ENCODE measurements around the gene SMYD3. TPM values are rescaled to one million over a fixed set of nuclear protein-coding genes. Genes with fewer than 3 reads are reported as not detected.

SMYD3 gene
- total and polyA plus RNA-seq, 10 of the 15 experiments (the other 5 are each of a cell fraction or from before 2014, with no cell fraction given) = 18.3 to 54.0 (median 24.8) TPM

- TF ChIP-seq USF1 (IDR thresholded peaks at IDR 0.05; ENCODE audit: borderline replicate concordance, extremely low read length, insufficient read depth, low read depth, low read length) = no peak
These were observed 19.8 kb upstream of the SMYD3 start (continued) for GRCh38 chr1:246526915-246527314.

GRCh38 chr1:246526380-246526779 lies 19.3 kb upstream of the SMYD3 start:
- ATAC-seq (no peak), FAIRE-seq (no peak), DNase-seq (ENCODE audit: low read depth, low spot score) (no peak)
- Histone ChIP-seq H3K4me2 (ENCODE audit: control insufficient read depth, insufficient read depth) (no peak overlapping the region), H3K9me3 (replicated peaks; ENCODE audit: control insufficient read depth, insufficient read depth, low read length) (peaks cover 9% of the 10 kb centered on the region; the same call in 1 of the 3 replicates), H3K4me3 (no peak overlapping the region), H2AFZ (ENCODE audit: control insufficient read depth, low read depth, low read length) (no peak overlapping the region), H3K27me3 (replicated peaks in 1 of 2; ENCODE audit: control insufficient read depth in 2 of 2, insufficient read depth in 2 of 2, low read length in 1 of 2) (no peaks in the 10 kb centered on the region), H4K20me1 (ENCODE audit: control insufficient read depth, insufficient read depth) (no peaks in the 10 kb centered on the region), H3K9ac (ENCODE audit: control insufficient read depth, insufficient read depth, low read length) (no peak overlapping the region), H3K36me3 (ENCODE audit: control insufficient read depth in 2 of 2, insufficient read depth in 2 of 2, low read length in 1 of 2) (no peaks in the 10 kb centered on the region), H3K27ac (ENCODE audit: control insufficient read depth, insufficient read depth) (no peak overlapping the region), H3K79me2 (ENCODE audit: control insufficient read depth, insufficient read depth, low read length) (no peaks in the 10 kb centered on the region), H3K4me1 (ENCODE audit: control insufficient read depth, insufficient read depth, low read length) (peaks cover 8% of the 10 kb centered on the region; the same call in 1 of the 2 replicates)
- ChIA-PET CTCF (interaction anchor here (0.5 kb wide), 1 partner anchor 1022 kb away, joined by 4 read pairs; the partner anchor contains the start of gene GCSAML), SMC1A (ENCODE audit: uncharacterized antibody, unreplicated experiment) (interaction anchor here (1.8 kb wide), 1 partner anchor 21 kb away, joined by 4 read pairs; no protein-coding TSS in a partner anchor), RAD21 (ENCODE audit: unreplicated experiment) (no interaction called here), POLR2A (no interaction called here)
- intact Hi-C loops (cut with micrococcal nuclease; ENCODE audit: unreplicated experiment) (no loop called here), in situ Hi-C loops (cut with MboI) (no loop called here)
- 83% methylated on average over 4 of the region's 4 CpGs for WGBS (ENCODE audit: insufficient coverage, insufficient replicate concordance, low lambda C conversion rate, missing lambda C conversion rate)
- TF ChIP-seq NFXL1 (IDR thresholded peaks at IDR 0.05; ENCODE audit: borderline replicate concordance) = no peak
- TF ChIP-seq HDGF (IDR thresholded peaks at IDR 0.05) = no peak
- no peak for TF ChIP-seq LARP7 (IDR thresholded peaks at IDR 0.05)
- TF ChIP-seq FOS (IDR thresholded peaks at IDR 0.05; ENCODE audit: borderline replicate concordance, extremely low read depth, insufficient read length) = no peak
- no TSS peak for BruUV-seq (replicated peaks)

GRCh38 chr1:246519514-246519913 lies 12.4 kb upstream of the SMYD3 start:
- POLR2A ChIA-PET = no interaction called here

More at GRCh38 chr1:246519514-246519913, 12.4 kb upstream of the SMYD3 start:
- Histone ChIP-seq H3K4me3 (no peak overlapping the region), H3K9me3 (replicated peaks; ENCODE audit: control insufficient read depth, insufficient read depth, low read length) (peaks cover 20% of the 10 kb centered on the region; the same call in 2 of the 3 replicates), H4K20me1 (ENCODE audit: control insufficient read depth, insufficient read depth) (no peaks in the 10 kb centered on the region), H3K4me1 (ENCODE audit: control insufficient read depth, insufficient read depth, low read length) (no peaks in the 10 kb centered on the region), H3K36me3 (ENCODE audit: control insufficient read depth in 2 of 2, insufficient read depth in 2 of 2, low read length in 1 of 2) (no peaks in the 10 kb centered on the region), H2AFZ (ENCODE audit: control insufficient read depth, low read depth, low read length) (no peak overlapping the region), H3K9ac (ENCODE audit: control insufficient read depth, insufficient read depth, low read length) (no peak overlapping the region), H3K27ac (ENCODE audit: control insufficient read depth, insufficient read depth) (no peak overlapping the region), H3K27me3 (replicated peaks in 1 of 2; ENCODE audit: control insufficient read depth in 2 of 2, insufficient read depth in 2 of 2, low read length in 1 of 2) (no peaks in the 10 kb centered on the region), H3K79me2 (ENCODE audit: control insufficient read depth, insufficient read depth, low read length) (no peaks in the 10 kb centered on the region), H3K4me2 (ENCODE audit: control insufficient read depth, insufficient read depth) (no peak overlapping the region)
- ChIA-PET CTCF (no interaction called here), SMC1A (ENCODE audit: uncharacterized antibody, unreplicated experiment) (no interaction called here), RAD21 (ENCODE audit: unreplicated experiment) (no interaction called here)
- no TSS peak for BruUV-seq (replicated peaks)
- TF ChIP-seq SUPT20H (IDR thresholded peaks at IDR 0.05; ENCODE audit: borderline replicate concordance, control insufficient read depth, low read depth, low read length) = no peak
- no peak for DNase-seq (ENCODE audit: low read depth, low spot score)
- intact Hi-C loops (cut with micrococcal nuclease; ENCODE audit: unreplicated experiment) (no loop called here), in situ Hi-C loops (cut with MboI) (no loop called here)
- FAIRE-seq = no peak
- ATAC-seq = no peak
- WGBS (ENCODE audit: insufficient coverage, insufficient replicate concordance, low lambda C conversion rate, missing lambda C conversion rate) = 86% methylated on average over 1 of the region's 1 CpG
